ENCODE results near the gene SLC17A2.

DNA sequence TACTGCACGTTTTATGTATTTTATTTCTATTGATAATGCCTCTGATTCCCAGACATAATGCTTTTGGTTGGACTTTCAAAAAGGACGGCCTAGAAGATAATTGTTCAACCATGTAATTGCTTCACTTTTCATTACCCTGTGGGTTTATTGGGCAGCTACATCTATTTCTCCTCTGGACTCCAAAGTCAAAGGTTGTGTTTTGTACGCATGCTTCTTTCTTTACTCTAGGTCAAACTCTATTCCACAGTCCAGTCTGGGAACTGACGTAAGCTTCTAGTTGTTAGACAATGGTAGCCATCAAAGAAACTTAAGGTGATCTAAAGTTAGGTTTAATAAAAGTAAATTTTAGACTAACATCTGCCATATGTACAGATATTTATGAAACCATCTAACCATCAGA lies 49.9 kb downstream of the SLC17A2 start:
- TF ChIP-seq, protein P1, sequence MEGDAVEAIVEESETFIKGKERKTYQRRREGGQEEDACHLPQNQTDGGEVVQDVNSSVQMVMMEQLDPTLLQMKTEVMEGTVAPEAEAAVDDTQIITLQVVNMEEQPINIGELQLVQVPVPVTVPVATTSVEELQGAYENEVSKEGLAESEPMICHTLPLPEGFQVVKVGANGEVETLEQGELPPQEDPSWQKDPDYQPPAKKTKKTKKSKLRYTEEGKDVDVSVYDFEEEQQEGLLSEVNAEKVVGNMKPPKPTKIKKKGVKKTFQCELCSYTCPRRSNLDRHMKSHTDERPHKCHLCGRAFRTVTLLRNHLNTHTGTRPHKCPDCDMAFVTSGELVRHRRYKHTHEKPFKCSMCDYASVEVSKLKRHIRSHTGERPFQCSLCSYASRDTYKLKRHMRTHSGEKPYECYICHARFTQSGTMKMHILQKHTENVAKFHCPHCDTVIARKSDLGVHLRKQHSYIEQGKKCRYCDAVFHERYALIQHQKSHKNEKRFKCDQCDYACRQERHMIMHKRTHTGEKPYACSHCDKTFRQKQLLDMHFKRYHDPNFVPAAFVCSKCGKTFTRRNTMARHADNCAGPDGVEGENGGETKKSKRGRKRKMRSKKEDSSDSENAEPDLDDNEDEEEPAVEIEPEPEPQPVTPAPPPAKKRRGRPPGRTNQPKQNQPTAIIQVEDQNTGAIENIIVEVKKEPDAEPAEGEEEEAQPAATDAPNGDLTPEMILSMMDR (CRISPR knock-in tag; IDR thresholded peaks at IDR 0.05) = no peak
- no peak for TF ChIP-seq ZNF207 (IDR thresholded peaks at IDR 0.05; ENCODE audit: borderline replicate concordance)
- TF ChIP-seq KAT8 (CRISPR knock-in tag; IDR thresholded peaks at IDR 0.05) = no peak
- TF ChIP-seq CEBPG (CRISPR knock-in tag; IDR thresholded peaks at IDR 0.05) = no peak
- TF ChIP-seq ZNF274 (CRISPR knock-in tag; IDR thresholded peaks at IDR 0.05) = no peak
- no peak for TF ChIP-seq ZNF205 (CRISPR knock-in tag; IDR thresholded peaks at IDR 0.05)
- TF ChIP-seq, protein P2, sequence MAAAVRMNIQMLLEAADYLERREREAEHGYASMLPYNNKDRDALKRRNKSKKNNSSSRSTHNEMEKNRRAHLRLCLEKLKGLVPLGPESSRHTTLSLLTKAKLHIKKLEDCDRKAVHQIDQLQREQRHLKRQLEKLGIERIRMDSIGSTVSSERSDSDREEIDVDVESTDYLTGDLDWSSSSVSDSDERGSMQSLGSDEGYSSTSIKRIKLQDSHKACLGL (CRISPR knock-in tag; IDR thresholded peaks at IDR 0.05) = no peak
- no peak for TF ChIP-seq RBAK (CRISPR knock-in tag; IDR thresholded peaks at IDR 0.05)
- no peak for TF ChIP-seq JUN (CRISPR knock-in tag; IDR thresholded peaks at IDR 0.05)
- TF ChIP-seq ZNF343 (CRISPR knock-in tag; IDR thresholded peaks at IDR 0.05) = no peak
- no peak for TF ChIP-seq YY1 (IDR thresholded peaks at IDR 0.05; ENCODE audit: insufficient read depth, insufficient replicate concordance, low read depth, low read length)
